Endometrial microvascular endothelial cells (primary cell): Measurements from ENCODE around the gene MCTP1. TPM values are rescaled to one million over a fixed set of nuclear protein-coding genes. Genes with fewer than 3 reads are reported as not detected.

ENCODE experiments used
- in situ Hi-C: cut with HindIII; loops from 2 replicates; pipeline ENCODE4 v1.10.0; 2017; ENCODE audit warnings: low sequenced_read_pairs, low pct_unique_long_range_greater_than_20kb; ENCODE audit errors: inconsistent ontology term
- total RNA-seq: library from RNA; depleted of rRNA; stranded (reverse); fragments of >200 nt; gene quantifications from one replicate; pipeline ENCODE4 v1.2.3, GENCODE V29; 2015; ENCODE audit errors: inconsistent ontology term

Gene MCTP1
- total RNA-seq, 1 donor from 2014 or later, result 53.8 TPM

GRCh38 chr5:94932259-94932658, 352.6 kb downstream of the MCTP1 start:
- in situ Hi-C loops, result no loop called here

- in situ Hi-C loops, result no loop called here
Observed at GRCh38 chr5:94928891-94929290, 356.0 kb downstream of the MCTP1 start.

- in situ Hi-C loops, result no loop called here
Observed at GRCh38 chr5:94920570-94920969, 364.3 kb downstream of the MCTP1 start.

- in situ Hi-C loops, result no loop called here
Observed at GRCh38 chr5:94916619-94917018, 368.3 kb downstream of the MCTP1 start.

- in situ Hi-C loops, result no loop called here
Observed at GRCh38 chr5:94911276-94911675, 373.6 kb downstream of the MCTP1 start.

GRCh38 chr5:94910721-94911120, 374.2 kb downstream of the MCTP1 start:
- in situ Hi-C loops, result no loop called here

- in situ Hi-C loops, result no loop called here
Observed at GRCh38 chr5:94908889-94909480, 375.9 kb downstream of the MCTP1 start.

GRCh38 chr5:94906750-94907149, 378.1 kb downstream of the MCTP1 start:
- in situ Hi-C loops, result no loop called here

GRCh38 chr5:94903726-94904125, 381.2 kb downstream of the MCTP1 start:
- in situ Hi-C loops, result no loop called here

GRCh38 chr5:94901191-94901979, 383.5 kb downstream of the MCTP1 start:
- in situ Hi-C loops, result no loop called here

GRCh38 chr5:94900006-94900505, 384.8 kb downstream of the MCTP1 start:
- in situ Hi-C loops, result no loop called here

- in situ Hi-C loops, result no loop called here
Observed at GRCh38 chr5:94893412-94894135, 391.3 kb downstream of the MCTP1 start.

- in situ Hi-C loops, result no loop called here
Observed at GRCh38 chr5:94891972-94892371, 392.9 kb downstream of the MCTP1 start.

GRCh38 chr5:94891565-94891964, 393.3 kb downstream of the MCTP1 start:
- in situ Hi-C loops, result no loop called here

GRCh38 chr5:94890907-94891306, 394.0 kb downstream of the MCTP1 start:
- in situ Hi-C loops, result no loop called here

- in situ Hi-C loops, result no loop called here
Observed at GRCh38 chr5:94888674-94889073, 396.2 kb downstream of the MCTP1 start.

- in situ Hi-C loops, result no loop called here
Observed at GRCh38 chr5:94885931-94886330, 399.0 kb downstream of the MCTP1 start.

GRCh38 chr5:94884311-94884710, 400.6 kb downstream of the MCTP1 start:
- in situ Hi-C loops, result no loop called here

GRCh38 chr5:94872526-94872925, 412.4 kb downstream of the MCTP1 start:
- in situ Hi-C loops, result no loop called here
